HG03045 (cell line): ENCODE results near the gene GFOD2.
A peak's percentile ranks its signal among the peaks of the same experiment; 100 is the strongest.
"Not testable (repeated sequence)": the region's sequence is repeated elsewhere in the genome, so short reads cannot be mapped to it uniquely, and the experiment has no call there.

ENCODE experiments used
- ATAC-seq: cut with Tn5 transposase; IDR thresholded peaks from one replicate; pipeline ENCODE4 v1.9.1; 2021; ENCODE audit warnings: mild to moderate bottlenecking, moderate library complexity; ENCODE audit not compliant: unreplicated experiment

Gene GFOD2, protein sequence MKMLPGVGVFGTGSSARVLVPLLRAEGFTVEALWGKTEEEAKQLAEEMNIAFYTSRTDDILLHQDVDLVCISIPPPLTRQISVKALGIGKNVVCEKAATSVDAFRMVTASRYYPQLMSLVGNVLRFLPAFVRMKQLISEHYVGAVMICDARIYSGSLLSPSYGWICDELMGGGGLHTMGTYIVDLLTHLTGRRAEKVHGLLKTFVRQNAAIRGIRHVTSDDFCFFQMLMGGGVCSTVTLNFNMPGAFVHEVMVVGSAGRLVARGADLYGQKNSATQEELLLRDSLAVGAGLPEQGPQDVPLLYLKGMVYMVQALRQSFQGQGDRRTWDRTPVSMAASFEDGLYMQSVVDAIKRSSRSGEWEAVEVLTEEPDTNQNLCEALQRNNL

DNA sequence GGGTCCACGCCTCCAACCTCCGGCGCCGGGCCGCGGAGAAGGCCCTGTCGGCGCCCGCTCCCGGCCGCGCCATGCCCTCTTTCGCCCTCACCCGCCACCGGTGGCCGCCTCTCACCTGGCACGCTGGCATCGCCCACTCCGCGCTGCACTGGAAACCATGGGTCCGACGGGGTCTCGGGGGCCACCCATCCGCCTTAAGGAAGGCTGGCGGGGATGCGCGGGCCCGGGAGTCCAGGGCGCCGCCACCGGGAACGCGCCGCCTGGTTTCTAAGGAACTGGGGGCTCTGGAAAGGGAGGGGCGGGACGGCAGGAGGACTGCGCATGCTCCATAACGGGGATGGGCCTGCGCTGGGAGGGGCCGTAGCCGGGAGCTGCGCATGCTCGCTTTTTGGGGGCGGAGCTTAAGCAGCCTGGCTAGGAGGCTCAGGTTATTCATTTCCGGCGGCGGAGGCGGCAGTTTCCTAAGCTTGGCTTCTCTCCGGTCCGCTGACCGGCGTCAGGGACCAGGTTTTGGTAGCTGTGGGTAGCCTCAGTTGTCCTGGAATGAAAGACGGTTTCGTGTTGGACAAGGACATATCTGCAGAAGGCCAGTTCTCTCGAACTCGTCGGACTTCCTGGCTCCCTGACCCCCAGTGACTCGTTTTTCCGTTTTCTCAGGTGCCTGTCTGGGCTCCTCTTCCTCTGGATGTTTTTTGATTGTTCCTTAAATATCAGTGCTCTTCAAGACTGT is at the start of gene GFOD2:
GFOD2 (minus strand) TSS at position 269 of the 730 bp plus-strand sequence. CDS start 33,601 bp downstream, outside the sequence.
- peak; percentile 82 for ATAC-seq

DNA sequence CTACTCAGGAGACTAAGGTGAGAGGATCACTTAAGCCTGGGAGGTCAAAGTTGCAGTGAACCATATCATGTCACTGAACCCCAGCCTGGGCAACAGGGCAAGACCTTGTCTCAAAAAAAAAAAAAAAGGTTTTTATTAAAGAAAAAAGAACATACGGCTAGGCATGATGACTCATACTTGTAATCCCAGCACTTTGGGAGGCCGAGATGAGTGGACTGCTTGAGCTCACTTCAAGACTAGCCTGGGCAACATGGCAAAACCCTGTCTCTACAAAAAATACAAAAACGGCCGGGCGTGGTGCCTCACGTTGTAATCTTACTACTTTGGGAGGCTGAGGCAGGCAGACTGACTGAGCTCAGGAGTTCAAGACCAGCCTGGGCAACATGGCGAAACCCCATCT is 48.8 kb upstream of the GFOD2 start:
- no peak for ATAC-seq

DNA sequence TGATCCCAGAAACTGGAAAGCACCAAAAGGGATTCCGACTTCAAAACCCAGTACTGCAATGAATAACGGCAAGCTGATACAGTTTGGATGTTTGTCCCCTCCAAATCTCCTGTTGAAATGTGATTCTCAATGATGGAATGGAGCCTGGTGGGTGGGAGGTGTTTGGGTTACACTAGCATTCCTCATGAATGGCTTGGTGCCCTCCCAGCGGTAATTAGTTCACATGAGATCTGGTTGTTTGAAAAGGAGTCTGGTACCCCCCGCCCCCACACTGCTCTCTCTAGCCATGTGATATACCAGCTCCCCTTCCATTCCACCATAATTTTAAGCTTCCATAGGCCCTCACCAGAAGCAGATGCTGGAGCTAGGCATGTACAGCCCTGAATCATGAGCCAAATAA is 47.2 kb upstream of the GFOD2 start:
- no peak for ATAC-seq

DNA sequence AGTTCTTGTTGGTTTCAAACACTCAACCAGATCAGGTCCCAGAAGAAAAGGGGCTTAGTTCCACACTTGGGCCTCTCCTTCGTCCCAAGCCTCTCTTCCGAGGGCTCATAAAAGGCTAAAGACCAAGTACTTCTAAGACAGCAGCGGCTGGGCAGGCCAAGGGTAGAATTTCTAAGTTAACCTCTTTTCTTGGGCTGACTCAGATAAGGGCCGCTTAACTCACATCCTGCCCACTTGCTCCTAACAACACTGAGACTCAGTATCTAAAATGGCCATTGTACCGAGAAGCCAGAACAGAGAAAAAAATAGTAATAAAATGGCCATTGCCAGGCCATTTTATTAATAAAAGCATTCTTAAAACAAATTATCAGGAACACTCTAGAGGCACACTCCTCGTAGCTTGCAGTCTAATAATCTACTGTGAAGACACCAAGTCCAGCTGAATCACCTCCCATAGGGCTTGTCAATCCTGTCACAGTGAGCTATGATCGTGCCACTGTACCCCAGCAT is 45.1 kb upstream of the GFOD2 start:
- no peak for ATAC-seq

DNA sequence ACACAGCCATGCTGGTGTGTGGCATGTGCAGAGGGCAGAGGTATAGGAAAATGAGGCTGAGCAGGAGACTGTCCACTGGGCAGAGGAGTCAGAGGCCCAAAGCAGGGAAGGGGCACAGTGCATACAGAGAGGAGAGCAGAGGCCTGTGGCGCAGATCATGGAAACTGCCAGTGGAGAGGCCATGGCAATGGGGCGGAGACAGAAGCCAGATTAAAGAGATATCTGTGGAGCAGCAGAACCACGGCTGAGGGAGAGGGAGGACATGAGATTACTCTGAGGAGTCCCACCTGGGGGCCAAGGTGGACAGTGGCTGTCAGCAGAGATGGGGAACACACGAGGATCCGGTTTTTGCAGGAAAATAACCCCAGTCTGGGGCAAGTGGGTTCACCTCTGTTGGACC is 44.0 kb upstream of the GFOD2 start:
- ATAC-seq = no peak

DNA sequence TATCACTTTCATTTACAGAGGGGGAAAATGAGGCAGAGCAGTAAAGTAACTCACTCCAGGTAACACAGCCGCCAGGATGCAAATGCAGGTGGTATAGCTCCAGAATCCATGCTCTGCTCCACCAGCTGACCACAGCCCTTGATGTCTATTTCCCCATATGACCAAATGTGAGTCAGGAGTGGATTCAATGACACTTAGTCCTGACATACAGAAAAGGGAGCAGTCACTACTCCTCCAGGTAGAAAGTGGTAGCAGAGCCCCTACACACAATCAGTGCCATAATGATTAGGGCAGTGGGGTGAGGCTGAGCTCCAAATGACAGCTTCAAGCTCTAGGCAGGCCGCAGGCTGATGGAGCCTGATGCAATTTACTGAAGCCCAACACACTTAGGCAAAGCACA is 43.3 kb upstream of the GFOD2 start:
- ATAC-seq = no peak

DNA sequence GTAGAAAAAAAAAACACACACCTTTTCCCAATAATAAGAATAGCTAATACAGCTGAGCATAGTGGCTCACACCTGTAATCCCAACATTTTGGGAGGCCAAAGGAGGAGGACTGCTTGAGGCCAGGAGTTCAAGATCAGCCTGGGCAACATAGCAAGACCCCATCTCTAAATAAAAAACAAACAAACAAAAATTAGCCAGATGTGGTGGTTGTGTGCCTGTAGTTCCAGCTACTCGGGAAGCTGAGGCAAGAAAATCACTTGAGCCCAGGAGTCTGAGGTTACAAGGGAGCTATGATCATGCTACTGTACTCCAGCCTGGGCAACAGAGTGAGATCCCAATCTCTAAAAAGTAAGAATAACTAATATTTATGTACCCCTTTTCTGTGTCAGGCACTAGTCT is 42.8 kb upstream of the GFOD2 start:
- no peak for ATAC-seq

DNA sequence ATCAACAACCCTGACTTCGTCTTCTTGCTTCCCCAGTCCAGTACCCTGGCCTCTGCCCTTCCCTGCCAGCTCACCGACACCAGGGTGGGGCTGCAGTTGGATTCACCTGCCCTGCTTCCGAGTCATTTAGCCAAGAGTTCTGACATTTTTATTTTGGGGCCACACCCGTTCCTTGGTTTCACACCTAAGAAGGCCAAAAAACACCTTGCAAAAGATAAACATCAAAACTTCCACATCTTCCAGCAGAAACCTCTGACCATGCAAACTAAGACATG is 41.8 kb upstream of the GFOD2 start:
- ATAC-seq = no peak

DNA sequence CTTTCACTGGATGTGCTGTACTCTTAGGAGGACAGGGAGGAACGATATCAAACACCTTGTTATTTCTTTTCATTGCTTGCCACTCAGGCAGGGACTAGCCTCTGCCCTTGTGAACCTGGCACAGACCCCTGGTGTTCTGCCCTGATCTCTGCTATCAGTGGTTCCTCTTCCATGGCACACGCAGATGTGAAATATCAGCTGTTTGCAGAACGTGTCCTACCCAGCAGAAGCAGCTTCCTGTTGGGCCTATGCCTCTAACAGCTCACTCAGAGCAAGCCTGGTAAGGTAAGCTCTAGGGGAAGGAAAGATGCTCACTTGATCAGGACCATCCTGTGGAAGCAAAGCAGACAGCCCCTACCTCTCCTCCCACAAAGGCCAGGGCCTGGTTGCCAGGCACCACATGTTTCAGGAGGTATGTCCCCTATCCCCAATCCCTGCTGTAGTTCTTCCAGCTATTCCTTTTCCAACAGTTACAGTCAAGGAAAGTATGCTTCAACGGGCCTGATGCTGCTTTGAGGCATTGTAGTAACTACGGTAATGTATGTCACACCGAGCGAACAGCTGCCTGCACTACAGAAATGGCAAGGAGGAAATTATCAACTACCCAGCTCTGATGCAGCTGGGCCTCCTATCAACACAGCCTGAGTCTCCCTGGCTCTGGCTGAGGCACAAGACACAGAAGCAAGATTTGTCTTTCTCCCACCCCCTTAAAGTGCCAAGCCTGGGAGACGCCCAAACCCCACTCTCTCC is 41.3 kb upstream of the GFOD2 start:
- no peak for ATAC-seq

DNA sequence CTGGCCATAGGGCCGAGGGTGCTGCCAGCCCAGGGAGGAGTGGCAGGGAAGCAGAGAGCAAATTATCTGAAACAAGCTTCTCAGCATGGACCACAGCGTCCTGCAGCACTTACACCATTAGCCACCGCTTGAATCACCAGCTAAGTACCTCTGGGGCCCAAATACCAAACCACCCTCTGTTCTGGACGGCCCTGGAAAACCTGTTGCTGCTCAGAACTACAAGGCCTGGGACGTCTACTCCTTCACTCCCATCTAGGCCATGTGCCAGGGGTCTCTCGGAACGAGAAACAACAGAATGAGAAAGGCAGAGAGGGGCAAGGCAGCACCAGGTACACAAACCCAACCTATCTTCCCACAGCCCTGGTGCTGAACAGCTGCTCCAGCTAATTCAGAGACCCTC is 39.9 kb upstream of the GFOD2 start:
- no peak for ATAC-seq

DNA sequence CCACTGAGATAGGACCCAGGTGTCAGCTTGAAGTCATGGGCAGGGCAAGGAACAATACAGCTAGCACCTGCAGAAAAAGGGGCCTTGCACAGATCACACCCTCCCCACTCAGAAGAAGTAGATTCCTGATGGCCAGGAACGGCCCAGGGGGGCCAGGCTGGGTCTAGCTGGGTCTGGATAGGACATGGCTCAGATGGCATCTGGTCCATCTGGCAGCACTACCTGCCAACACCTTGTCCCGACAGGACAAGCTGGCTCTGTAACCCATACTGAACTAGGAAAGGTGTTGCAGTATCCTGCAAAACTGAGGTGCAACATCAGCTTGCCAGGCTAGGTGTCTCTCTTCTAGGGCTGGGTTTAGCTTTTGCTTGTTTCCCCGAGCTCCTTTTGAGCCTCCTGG is 38.9 kb upstream of the GFOD2 start:
- no peak for ATAC-seq

DNA sequence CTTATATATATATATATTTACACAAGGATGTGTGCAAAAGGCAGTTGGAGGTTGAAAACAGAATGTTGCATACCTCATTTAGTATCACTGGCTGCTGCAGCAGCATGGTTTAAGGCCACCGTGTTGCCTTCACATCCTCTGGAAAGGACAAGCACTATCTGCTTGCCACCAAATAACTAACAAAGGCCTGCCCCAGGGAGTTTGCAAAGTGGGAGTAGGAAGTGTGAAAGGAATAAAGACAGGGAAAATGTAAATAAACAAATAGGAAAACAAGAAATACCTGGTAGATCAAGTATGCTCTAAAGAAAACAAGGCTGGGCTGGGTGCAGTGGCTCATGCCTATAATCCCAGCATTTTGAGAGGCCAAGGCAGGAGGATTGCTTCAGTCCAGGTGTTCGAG is 33.5 kb upstream of the GFOD2 start:
- no peak for ATAC-seq

DNA sequence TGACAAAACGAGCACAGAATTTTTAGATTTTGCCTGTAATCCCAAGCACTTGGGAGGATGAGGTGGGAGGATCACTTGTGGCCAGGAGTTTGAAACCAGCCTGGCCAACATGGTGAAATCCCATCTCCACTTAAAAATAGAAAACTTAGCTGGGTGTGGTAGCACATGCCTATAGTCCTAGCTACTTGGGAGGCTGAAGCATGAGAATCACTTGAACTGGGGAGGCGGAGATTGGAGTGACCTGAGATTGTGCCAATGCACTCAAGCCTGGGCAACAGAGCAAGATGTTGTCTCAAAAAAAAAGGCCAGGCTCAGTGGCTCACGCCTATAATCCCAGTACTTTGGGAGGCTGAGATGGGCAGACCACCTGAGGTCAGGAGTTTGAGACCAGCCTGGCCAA is 32.2 kb upstream of the GFOD2 start:
- not testable (repeated sequence) for ATAC-seq

DNA sequence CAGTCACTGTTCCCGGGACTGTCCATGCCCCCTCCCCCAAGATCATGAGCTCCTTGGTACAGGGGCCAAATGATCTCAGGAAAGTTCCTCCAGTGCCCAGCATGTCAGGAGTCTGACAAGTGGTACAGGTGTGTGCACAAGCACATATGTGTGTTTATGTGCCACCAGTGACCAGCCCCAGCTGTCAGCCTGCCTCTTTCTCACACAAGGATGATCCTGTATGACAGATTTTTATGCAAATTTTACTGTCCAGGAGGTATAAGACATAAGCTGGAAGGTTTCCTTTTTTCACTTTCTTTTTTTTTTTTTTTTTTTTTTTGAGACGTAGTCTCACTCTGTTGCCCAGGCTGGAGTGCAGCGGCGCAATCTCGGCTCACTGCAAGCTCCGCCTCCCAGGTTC is 31.4 kb upstream of the GFOD2 start:
- peak; percentile 73 for ATAC-seq

DNA sequence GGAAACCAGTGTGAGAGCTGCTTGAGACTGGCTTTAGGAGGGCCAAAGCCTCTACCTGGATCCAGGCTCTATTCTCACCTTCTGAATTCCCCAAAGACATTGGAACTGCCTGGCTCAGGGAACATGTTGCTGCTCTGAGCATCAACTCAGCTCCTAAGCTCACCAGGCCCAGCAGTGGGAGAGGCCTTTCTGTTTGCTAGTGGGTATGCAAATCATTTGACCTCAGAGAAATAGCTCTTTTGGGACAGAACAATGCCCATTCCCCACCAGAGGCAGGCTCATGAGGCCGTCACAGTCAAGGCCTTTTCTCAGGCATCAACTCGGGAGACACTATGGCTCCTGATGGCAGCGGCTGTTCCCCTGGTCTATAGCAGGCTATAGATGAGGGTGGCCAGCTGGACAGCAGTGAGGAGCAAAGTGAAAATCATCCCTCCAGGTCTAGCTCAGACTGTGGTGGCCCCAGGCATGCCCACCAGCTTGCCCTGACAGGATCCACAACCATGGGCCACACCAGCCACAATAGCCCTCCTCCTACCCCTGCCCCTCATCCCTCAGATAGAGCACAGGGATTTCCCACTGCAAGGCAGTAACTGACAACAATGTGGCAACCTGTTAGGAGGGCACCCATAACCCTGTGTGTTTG is 30.4 kb upstream of the GFOD2 start:
- ATAC-seq = no peak

DNA sequence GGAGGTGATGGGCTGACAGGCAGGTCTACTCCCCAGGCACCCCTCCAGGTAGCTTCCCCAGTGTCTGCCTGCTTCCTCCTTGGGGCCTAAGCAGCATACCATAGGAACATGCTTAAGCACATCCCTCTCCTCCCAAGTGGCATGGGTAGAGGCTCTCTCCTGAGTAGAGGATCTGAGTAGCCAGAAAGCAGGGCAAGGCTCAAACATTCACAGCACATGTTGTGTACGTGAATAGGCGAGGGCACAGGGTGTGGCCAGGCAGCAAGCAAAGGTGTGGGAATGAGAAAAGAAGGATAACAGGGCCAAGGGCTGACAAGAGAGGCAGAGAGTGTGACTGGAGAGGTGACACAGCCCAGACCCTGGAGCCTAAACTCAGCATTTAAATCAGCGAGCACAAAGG is 29.7 kb upstream of the GFOD2 start:
- no peak for ATAC-seq

DNA sequence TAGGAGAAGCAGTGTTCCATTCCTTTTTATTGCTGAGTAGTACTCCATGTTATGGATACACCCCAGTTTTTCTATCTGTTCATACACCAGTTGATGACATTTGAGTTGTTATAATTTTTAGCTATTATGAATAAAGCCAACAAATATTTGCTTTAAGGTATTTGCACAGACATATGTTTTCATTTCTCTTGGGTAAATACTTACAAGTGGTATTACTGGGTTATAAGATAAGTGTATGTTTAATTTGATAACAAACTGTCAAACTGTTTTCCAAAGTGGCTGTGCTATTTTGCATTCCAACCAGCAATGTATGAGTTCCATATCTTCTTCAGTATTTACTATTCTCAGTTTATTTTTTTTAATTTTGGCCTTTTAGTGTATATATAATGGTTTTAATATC is 27.7 kb upstream of the GFOD2 start:
- no peak for ATAC-seq

DNA sequence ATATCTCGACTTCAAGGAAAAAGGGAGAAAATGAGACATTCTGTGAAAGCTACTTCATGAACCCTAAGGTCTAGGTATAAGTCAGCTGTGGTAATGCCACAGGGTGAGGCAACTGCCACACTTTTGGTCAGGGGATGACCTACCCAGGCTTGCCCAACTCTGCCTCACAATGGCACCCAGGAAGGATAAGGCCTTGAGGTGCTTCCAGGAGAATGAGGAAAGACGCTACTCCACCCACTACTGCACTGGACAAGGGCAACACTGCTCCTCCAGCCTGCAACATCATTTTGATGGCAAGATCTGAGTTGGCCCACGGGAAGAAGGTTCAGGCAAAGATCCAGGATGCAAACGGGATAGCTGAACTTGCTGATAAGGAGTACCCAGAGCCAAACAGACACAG is 22.0 kb upstream of the GFOD2 start:
- ATAC-seq = no peak

DNA sequence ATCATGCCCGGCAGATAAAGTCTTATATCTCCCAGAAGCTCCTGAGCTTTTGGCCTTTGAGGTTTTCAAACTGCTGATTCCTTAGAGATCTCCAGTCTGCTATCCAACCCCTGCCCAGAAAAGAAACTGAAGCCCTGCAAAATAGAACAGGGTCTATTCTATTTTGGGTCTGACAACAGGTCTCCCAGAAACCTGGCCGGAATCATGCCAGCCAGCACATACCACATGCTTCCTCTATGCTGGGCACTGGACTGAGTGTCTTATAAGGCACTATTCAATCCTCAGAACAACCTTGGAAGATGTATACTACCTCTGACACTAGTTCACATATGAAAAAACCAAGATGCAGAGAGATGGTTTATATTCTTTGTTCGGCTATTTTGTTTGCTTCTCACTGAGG is 21.3 kb upstream of the GFOD2 start:
- no peak for ATAC-seq

DNA sequence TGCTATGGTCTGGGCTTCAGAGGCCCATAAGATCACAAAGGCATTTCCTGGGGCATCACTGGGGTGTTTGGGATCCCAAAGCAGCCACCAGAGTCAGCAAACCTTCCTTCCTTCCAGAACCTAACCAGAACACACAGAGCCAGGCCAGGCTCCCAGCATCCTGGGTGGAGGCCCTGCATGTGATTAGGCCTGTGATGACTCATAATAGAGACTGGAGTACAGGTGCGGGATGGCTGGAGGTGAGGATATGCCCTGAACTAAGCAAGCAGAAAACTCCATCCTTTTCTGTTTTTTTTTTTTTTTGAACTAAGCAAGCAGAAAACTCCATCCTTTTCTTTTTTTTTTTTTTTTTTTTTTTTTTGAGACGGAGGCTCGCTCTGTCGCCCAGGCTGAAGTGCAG is 17.7 kb upstream of the GFOD2 start:
- ATAC-seq = no peak

DNA sequence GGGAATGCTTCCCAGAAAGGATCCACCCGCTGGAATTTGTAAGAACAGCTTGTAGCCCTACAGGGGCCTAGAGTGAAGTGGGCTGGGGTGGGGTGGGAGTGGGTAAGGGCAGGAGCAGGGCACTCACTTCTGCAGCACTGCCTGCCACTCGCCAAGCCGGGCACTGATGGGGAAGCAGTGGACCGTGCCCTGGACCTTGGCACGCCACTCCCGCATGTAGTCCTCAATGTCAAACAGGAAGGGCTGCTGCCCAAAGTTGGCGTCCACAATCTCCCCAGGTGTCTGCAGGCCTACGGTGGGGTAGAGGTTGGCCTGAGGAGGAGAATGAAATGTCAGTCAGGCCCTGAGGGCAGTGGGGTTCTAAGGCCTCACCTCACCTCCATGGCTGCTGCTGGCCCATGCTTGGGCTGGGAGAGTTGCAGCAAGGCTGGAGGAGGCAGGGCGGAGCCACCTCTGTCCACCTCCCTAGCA is 15.7 kb upstream of the GFOD2 start:
- no peak for ATAC-seq
